Stimulated activated CD8-positive, alpha-beta memory T cell treated with anti-CD3 and anti-CD28 coated beads, Interleukin-12 subunit alpha, Interleukin-12 subunit beta, amount 100 ng/mL, for 4 hours (primary cell): ENCODE measurements around the gene NINL.
"Not testable (repeated sequence)": the region's sequence is repeated elsewhere in the genome, so short reads cannot be mapped to it uniquely, and the experiment has no call there.

Source experiments
- DNase-seq: peaks from one replicate; pipeline ENCODE4 v3.0.0-alpha.2; 2020; ENCODE audit warnings: low read depth

The NINL gene

GRCh38 chr20:25584905-25585704, at the start of gene NINL:
TSS of gene NINL (minus strand) at chr20:25585531. CDS start at chr20:25526587, 58,944 bp downstream.
- DNase-seq = peak; percentile 30

DNA sequence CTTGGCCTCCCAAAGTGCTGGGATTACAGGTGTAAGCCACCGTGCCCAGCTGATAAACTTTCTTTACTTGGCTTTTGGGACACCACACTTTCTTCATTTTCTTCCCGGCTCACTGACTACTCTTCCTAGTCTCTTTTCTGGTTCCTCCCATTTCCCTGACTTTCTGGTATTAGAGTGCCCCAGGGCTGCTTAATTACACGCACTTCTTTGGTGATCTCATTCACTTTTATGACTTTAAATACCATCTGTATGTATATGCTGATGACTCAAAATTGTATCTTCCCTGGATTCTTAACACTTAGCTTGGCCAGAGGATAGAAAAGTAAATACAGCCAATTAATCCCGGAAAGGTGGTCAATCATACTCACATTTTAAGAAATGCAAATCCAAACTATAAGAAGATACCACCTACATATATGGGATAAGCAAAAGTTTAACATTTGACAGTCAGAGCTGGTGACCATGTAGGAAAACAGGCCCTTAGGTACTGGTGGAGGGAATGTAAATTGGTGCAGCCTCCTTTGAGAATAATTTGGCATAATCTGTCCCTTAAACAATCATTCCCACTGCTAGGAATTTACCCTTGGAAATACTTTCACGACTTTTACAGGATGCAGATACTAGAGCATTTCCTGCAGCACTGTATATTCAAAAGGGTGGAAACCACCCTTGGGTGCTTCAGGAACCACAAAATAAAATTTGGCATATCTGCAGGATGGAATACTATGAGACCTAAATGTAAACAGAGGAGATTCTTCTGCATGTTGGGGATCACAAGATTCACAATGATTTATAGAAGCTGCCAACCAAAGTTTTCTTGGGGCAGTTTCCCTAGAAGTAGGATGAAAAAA, 47.8 kb upstream of the NINL start:
- DNase-seq = no peak

DNA sequence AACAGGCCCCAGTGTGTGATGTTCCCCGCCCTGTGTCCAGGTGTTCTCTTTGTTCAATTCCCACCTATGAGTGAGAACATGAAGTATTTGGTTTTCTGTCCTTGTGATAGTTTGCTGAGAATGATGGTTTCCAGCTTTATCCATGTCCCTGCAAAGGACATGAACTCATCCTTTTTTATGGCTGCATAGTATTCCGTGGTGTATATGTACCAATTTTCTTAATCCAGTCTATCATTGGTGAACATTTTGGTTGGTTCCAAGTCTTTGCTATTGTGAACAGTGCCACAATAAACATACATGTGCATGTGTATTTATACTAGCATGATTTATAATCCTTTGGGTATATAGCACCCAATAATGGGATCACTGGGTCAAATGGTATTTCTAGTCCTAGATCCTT, 45.3 kb upstream of the NINL start:
- DNase-seq = not testable (repeated sequence)

DNA sequence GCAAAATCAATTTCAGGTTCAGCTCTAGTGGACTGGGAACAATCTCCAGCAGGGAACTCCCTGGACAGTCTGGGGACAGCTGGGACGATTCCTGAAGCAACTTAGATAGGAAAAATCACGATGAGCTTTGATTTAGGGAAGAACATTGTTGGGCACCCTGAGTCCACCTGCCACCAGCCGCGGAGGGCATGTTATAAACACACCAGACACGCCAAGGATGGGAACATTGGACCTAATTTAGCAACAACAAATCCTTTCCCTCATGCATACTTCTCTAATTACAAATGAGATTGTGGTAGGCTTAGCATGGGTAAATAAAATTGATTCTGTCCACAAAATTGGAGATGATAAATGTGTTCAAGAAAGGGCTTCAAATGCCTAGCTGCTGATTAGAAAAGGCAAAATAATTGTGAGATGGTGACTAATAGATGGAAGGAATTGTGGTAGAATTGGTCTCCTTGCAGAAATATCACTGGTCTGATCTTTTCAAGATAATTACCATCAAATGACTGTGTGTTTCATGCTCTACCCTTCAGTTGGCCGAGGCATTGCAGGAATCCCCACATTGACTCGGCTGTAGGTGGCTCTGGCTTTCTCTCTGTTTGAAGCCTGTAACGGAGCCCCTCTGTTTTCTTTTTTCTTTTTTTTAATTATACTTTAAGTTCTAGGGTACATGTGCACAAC, 44.6 kb upstream of the NINL start:
- DNase-seq = no peak

DNA sequence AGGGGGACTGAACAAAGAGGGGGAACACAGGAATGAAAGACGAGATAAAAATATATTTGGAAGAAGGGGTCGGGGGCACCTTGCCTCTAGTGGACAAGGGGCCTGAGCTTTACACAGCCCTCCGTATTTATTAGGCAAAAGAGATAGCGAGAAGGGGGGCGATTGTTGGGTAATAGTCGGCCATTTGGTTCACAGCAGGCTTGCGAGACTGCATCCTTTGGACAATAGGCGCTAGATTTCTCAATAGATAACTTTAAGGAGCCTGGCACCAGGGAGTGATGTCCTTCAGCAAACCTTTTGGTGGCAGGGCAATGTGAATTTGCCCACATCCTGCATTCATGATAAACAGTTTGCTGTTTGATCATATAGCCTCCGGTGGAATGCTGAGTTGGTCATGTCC, 41.4 kb upstream of the NINL start:
- no peak for DNase-seq

GRCh38 chr20:25624500-25624939, 39.2 kb upstream of the NINL start:
- DNase-seq = no peak

- peak; percentile 76 for DNase-seq
Measured at GRCh38 chr20:25623736-25624499, 38.6 kb upstream of the NINL start, which contains the start of gene NANP. TSS of gene NANP (minus strand) at chr20:25624014. CDS start at chr20:25623948, 66 bp downstream.

- DNase-seq = peak; percentile 10
Measured at GRCh38 chr20:25623225-25623735, 37.9 kb upstream of the NINL start.

- no peak for DNase-seq
Measured at GRCh38 chr20:25622450-25623224, 37.3 kb upstream of the NINL start.

GRCh38 chr20:25622049-25622448, 36.7 kb upstream of the NINL start:
- DNase-seq = no peak

- DNase-seq = no peak
Measured at GRCh38 chr20:25619514-25619913, 34.2 kb upstream of the NINL start.

- no peak for DNase-seq
Measured at GRCh38 chr20:25608774-25609173, 23.4 kb upstream of the NINL start.

- no peak for DNase-seq
Measured at GRCh38 chr20:25606094-25606695, 20.9 kb upstream of the NINL start.

GRCh38 chr20:25605148-25605547, 19.8 kb upstream of the NINL start:
- no peak for DNase-seq

DNA sequence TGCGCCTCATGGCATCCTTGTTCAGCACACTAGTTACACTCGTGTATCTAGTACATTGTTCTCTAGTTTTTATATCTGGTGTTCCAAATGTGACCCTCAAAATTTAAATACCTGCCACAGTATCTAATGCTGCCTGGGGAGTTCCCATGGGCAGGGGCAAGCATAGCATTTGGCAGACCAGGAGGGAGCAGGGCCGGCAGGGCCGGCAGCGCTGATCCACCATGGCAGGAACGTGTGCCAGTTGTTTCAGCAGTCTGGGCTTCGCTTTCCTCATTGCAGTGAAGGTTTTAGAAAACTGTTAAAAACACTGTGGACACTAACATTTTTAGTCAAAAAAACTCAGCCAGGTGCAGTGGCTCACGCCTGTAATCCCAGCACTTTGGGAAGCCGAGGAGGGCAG, 19.3 kb upstream of the NINL start:
- DNase-seq = no peak

DNA sequence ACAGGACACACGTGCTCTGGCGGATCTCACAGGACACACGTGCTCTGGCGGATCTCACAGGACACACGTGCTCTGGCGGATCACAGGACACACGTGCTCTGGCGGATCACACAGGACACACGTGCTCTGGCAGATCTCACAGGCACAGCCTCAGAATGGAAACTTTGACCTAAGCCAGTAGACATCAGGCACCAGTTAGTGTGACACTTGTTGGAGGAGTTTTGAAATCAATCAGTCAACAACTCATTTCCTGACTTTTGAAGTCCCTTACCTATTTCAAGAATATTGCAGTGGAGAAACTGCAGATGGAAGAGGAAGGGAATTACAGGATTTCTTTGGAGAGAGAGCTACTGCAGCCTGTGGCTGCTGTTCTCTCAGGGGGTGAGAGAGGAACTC, 17.6 kb upstream of the NINL start:
- DNase-seq = not testable (repeated sequence)

- DNase-seq = not testable (repeated sequence)
Measured at GRCh38 chr20:25602191-25602913, 17.0 kb upstream of the NINL start.

DNA sequence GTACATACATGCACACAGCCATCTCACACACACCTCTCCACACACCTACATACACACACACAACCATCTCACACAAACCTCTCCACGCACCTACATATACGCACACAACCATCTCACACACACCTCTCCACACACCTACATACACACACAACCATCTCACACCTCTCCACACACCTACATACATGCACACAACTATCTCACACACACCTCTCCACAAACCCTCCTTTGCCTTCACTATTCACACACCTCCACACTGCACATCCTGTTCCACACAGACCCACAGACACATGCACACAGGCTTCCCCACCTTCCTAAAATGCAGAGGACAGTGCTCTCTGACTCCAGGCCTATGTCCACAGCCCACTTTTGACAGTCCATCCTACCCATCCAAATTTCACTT, 16.3 kb upstream of the NINL start:
- DNase-seq = no peak

DNA sequence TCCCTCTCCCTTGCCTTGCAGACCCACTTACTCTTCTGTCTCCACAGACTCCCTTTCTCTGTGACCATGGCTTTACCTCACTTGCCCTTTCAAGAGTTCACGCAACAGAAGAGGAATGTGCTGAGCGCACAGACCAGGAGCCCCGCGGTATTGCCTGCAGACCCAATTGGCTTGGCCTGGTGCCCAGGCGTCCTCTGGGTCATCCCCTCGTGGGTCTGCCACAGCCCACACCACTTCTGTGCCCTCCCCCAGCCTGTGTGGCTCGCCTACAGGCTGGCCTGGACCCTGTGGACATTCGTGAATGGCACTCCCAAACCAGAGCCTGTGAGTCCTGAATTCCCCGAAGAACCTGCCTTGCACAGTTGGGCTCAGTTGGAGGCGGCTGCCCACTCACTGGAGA, 15.3 kb upstream of the NINL start:
- DNase-seq = no peak
